HG03571 (cell line): ENCODE measurements around the gene ACP5.
A peak's percentile ranks its signal among the peaks of the same experiment; 100 is the strongest.
"Not testable (repeated sequence)": the region's sequence is repeated elsewhere in the genome, so short reads cannot be mapped to it uniquely, and the experiment has no call there.

Experiments
- ATAC-seq: cut with Tn5 transposase; IDR thresholded peaks from one replicate; pipeline ENCODE4 v1.9.1; 2021; ENCODE audit not compliant: unreplicated experiment

ACP5 gene

GRCh38 chr19:11580116-11580515 lies 2.7 kb upstream of the ACP5 start:
- ATAC-seq: no peak

GRCh38 chr19:11578258-11579142 lies 1.1 kb upstream of the ACP5 start:
- ATAC-seq: no peak

GRCh38 chr19:11576227-11576626 lies 1.2 kb downstream of the ACP5 start:
- no peak for ATAC-seq

GRCh38 chr19:11574689-11575088 lies 2.8 kb downstream of the ACP5 start:
- no peak for ATAC-seq

- ATAC-seq: not testable (repeated sequence)
These were observed 3.7 kb downstream of the ACP5 start for GRCh38 chr19:11573763-11574162.

- ATAC-seq: not testable (repeated sequence)
These were observed 4.1 kb downstream of the ACP5 start for GRCh38 chr19:11573354-11573753.

- no peak for ATAC-seq
These were observed 7.4 kb downstream of the ACP5 start for GRCh38 chr19:11570039-11570462.

GRCh38 chr19:11566164-11566563 lies 11.3 kb downstream of the ACP5 start:
- ATAC-seq: no peak

- ATAC-seq: not testable (repeated sequence)
These were observed 11.8 kb downstream of the ACP5 start for GRCh38 chr19:11565649-11565980.

GRCh38 chr19:11564082-11564807 lies 13.2 kb downstream of the ACP5 start:
- ATAC-seq: not testable (repeated sequence)

- no peak for ATAC-seq
These were observed 13.9 kb downstream of the ACP5 start for GRCh38 chr19:11563532-11563931.

- peak; percentile 46 for ATAC-seq
These were observed 16.9 kb downstream of the ACP5 start for GRCh38 chr19:11560404-11561051.

GRCh38 chr19:11558881-11559828 lies 18.3 kb downstream of the ACP5 start, which contains the start of gene ELOF1:
TSS of gene ELOF1 (minus strand) at chr19:11559230. CDS start at chr19:11554347, 4,883 bp downstream.
- ATAC-seq: no peak

GRCh38 chr19:11556634-11557420 lies 20.6 kb downstream of the ACP5 start:
- no peak for ATAC-seq

GRCh38 chr19:11555246-11555645 lies 22.2 kb downstream of the ACP5 start:
- ATAC-seq: no peak

GRCh38 chr19:11554160-11554559 lies 23.3 kb downstream of the ACP5 start:
- ATAC-seq: no peak

GRCh38 chr19:11552666-11553372 lies 24.6 kb downstream of the ACP5 start:
- no peak for ATAC-seq

- ATAC-seq: no peak
These were observed 25.7 kb downstream of the ACP5 start for GRCh38 chr19:11551603-11552235.

GRCh38 chr19:11550265-11550664 lies 27.2 kb downstream of the ACP5 start:
- no peak for ATAC-seq
